HEK293 (cell line): Measurements from ENCODE around the gene TMEM170B.

Experiments
- CTCF ChIA-PET: fragments of 350-600 bp; formaldehyde crosslinking; extraction: SDS; loops from one replicate; lab custom pipeline; 2021; ENCODE audit warnings: antibody characterized with exemption; lab: Yijun Ruan, JAX
- POLR2A ChIA-PET: fragments of 300-600 bp; formaldehyde crosslinking; extraction: SDS; loops from one replicate; lab custom pipeline; 2020; ENCODE audit warnings: antibody characterized with exemption, inconsistent platforms; lab: Yijun Ruan, JAX
- H3K27ac ChIP-seq: fragments of 200-500 bp; sonication (Bioruptor generic); 2 replicates; pipeline ENCODE4 v1.5.1; 2014; ENCODE audit warnings: low read depth, low read length, control low read depth, inconsistent platforms; ENCODE audit errors: extremely low read depth
- H3K36me3 ChIP-seq, 2 experiments: fragments of 200-500 bp in 1 of 2; sonication (Bioruptor generic) in 1 of 2; 1 replicate in 1 of 2; 2 replicates in 1 of 2; pipeline ENCODE4 v1.5.1; 2014 to 2017; ENCODE audit warnings: inconsistent platforms in 2 of 2, low read length in 2 of 2; ENCODE audit not compliant: control insufficient read depth in 2 of 2, insufficient read depth in 1 of 2
- H3K4me1 ChIP-seq: fragments of 200-500 bp; sonication (Bioruptor generic); 2 replicates; pipeline ENCODE4 v1.5.1; 2014; ENCODE audit warnings: mild to moderate bottlenecking, low read length, inconsistent platforms; ENCODE audit not compliant: control insufficient read depth, insufficient read depth
- H3K4me3 ChIP-seq: 2 replicates; pipeline ENCODE4 v1.5.1; 2011; ENCODE audit warnings: low read depth, mild to moderate bottlenecking, control low read depth, low read length, moderate library complexity
- H3K9me3 ChIP-seq: fragments of 200-500 bp; sonication (Bioruptor generic); 2 replicates; pipeline ENCODE4 v1.5.1; 2014; ENCODE audit warnings: low read depth, low read length, inconsistent platforms; ENCODE audit not compliant: control insufficient read depth, insufficient read depth
- GLIS2 ChIP-seq: fragments of 450-650 bp; formaldehyde crosslinking; IDR thresholded peaks from 2 replicates; pipeline ENCODE4 v1.5.1; 2016; ENCODE audit warnings: missing biosample characterization, missing genetic modification characterization
- HOXD13 ChIP-seq: sonication (generic); formaldehyde crosslinking; IDR thresholded peaks from 2 replicates; pipeline ENCODE4 v1.8.0; 2022; ENCODE audit warnings: missing genetic modification reagents, borderline replicate concordance
- SCRT2 ChIP-seq: fragments of 450-650 bp; formaldehyde crosslinking; IDR thresholded peaks from 2 replicates; pipeline ENCODE4 v1.5.1; 2016; ENCODE audit warnings: missing biosample characterization, missing genetic modification characterization
- ZFP37 ChIP-seq: fragments of 450-650 bp; formaldehyde crosslinking; IDR thresholded peaks from 2 replicates; pipeline ENCODE4 v1.5.1; 2016; ENCODE audit warnings: missing biosample characterization, missing genetic modification characterization
- ZNF132 ChIP-seq: fragments of 450-650 bp; formaldehyde crosslinking; IDR thresholded peaks from 2 replicates; pipeline ENCODE4 v1.5.1; 2017; ENCODE audit warnings: missing biosample characterization, missing genetic modification characterization, borderline replicate concordance
- ZNF266 ChIP-seq: fragments of 450-650 bp; formaldehyde crosslinking; IDR thresholded peaks from 2 replicates; pipeline ENCODE4 v1.5.1; 2016; ENCODE audit warnings: missing biosample characterization, missing genetic modification characterization, low read depth
- ZNF335 ChIP-seq: fragments of 450-650 bp; formaldehyde crosslinking; conservative IDR thresholded peaks from 2 replicates; pipeline ENCODE4 v1.5.1; 2016; ENCODE audit warnings: missing biosample characterization, missing genetic modification characterization
- ZNF366 ChIP-seq: fragments of 450-650 bp; formaldehyde crosslinking; conservative IDR thresholded peaks from 2 replicates; pipeline ENCODE4 v1.5.1; 2016; ENCODE audit warnings: missing biosample characterization, missing genetic modification characterization
- ZNF558 ChIP-seq: fragments of 450-650 bp; formaldehyde crosslinking; IDR thresholded peaks from 2 replicates; pipeline ENCODE4 v1.5.1; 2016; ENCODE audit warnings: missing biosample characterization, missing genetic modification characterization
- ZNF561 ChIP-seq: fragments of 450-650 bp; IDR thresholded peaks from 2 replicates; pipeline ENCODE4 v1.5.1; 2018; ENCODE audit warnings: missing biosample characterization, missing genetic modification characterization, borderline replicate concordance
- ZNF610 ChIP-seq: fragments of 450-650 bp; formaldehyde crosslinking; IDR thresholded peaks from 2 replicates; pipeline ENCODE4 v1.5.1; 2016; ENCODE audit warnings: missing biosample characterization, missing genetic modification characterization, borderline replicate concordance
- ZNF629 ChIP-seq: fragments of 450-650 bp; formaldehyde crosslinking; IDR thresholded peaks from 2 replicates; pipeline ENCODE4 v1.5.1; 2017; ENCODE audit warnings: missing biosample characterization, missing genetic modification characterization
- ZNF664 ChIP-seq: fragments of 450-650 bp; formaldehyde crosslinking; IDR thresholded peaks from 2 replicates; pipeline ENCODE4 v1.5.1; 2016; ENCODE audit warnings: missing biosample characterization, missing genetic modification characterization
- ZNF747 ChIP-seq: fragments of 450-650 bp; formaldehyde crosslinking; IDR thresholded peaks from 2 replicates; pipeline ENCODE4 v1.5.1; 2016; ENCODE audit warnings: missing biosample characterization, missing genetic modification characterization
- TF ChIP-seq, protein P1 (sequence below): fragments of 450-650 bp; formaldehyde crosslinking; IDR thresholded peaks from 2 replicates; pipeline ENCODE4 v1.5.1; 2016; ENCODE audit warnings: missing biosample characterization, missing genetic modification characterization, borderline replicate concordance
- TF ChIP-seq, protein P2 (sequence below): fragments of 450-650 bp; formaldehyde crosslinking; IDR thresholded peaks from 2 replicates; pipeline ENCODE4 v1.5.1; 2016; ENCODE audit warnings: missing biosample characterization, missing genetic modification characterization
- TF ChIP-seq, protein P3 (sequence below): fragments of 450-650 bp; formaldehyde crosslinking; IDR thresholded peaks from 2 replicates; pipeline ENCODE4 v1.5.1; 2016; ENCODE audit warnings: missing biosample characterization, missing genetic modification characterization

Gene TMEM170B

DNA sequence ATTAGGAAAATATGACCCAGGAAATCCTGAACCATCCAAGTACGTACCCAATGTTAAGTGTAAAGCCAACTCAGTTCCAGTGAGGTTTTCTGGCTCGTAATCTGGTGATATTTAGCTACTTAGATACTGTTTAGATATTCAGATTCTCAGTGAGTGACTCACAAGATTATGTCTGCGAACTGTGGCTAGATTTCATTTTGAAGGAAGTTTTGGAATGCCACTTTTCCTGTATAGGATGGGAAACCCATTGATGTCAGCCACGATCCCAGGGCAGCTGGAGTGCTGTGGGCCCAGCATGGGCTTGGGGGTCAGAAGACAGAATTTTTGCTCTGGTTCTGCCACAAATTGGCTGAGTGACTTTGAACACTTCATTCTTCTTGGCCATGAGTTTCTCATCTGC is 76.3 kb downstream of the TMEM170B start:
- no peaks in the 10 kb centered on the region for H3K4me1 ChIP-seq
- H3K27ac ChIP-seq: no peak overlapping the region
- ChIA-PET POLR2A (no interaction called here), CTCF (interaction anchor here (0.6 to 1.2 kb wide), 3 partner anchors 38 to 1039 kb away, joined by 3 to 5 read pairs (median 3); no protein-coding TSS in a partner anchor)
- no peak for TF ChIP-seq ZNF366
- no peak for TF ChIP-seq ZNF266 (tag by site-specific recombination)
- no peak for TF ChIP-seq SCRT2 (tag by site-specific recombination)
- TF ChIP-seq ZNF629 (tag by site-specific recombination): no peak
- no peak for TF ChIP-seq GLIS2
- no peak for TF ChIP-seq HOXD13 (CRISPR knock-in tag)
- no peak for TF ChIP-seq ZNF664 (tag by site-specific recombination)
- TF ChIP-seq ZNF610: no peak
- no peak for TF ChIP-seq ZNF335 (tag by site-specific recombination)
- TF ChIP-seq, protein P1, sequence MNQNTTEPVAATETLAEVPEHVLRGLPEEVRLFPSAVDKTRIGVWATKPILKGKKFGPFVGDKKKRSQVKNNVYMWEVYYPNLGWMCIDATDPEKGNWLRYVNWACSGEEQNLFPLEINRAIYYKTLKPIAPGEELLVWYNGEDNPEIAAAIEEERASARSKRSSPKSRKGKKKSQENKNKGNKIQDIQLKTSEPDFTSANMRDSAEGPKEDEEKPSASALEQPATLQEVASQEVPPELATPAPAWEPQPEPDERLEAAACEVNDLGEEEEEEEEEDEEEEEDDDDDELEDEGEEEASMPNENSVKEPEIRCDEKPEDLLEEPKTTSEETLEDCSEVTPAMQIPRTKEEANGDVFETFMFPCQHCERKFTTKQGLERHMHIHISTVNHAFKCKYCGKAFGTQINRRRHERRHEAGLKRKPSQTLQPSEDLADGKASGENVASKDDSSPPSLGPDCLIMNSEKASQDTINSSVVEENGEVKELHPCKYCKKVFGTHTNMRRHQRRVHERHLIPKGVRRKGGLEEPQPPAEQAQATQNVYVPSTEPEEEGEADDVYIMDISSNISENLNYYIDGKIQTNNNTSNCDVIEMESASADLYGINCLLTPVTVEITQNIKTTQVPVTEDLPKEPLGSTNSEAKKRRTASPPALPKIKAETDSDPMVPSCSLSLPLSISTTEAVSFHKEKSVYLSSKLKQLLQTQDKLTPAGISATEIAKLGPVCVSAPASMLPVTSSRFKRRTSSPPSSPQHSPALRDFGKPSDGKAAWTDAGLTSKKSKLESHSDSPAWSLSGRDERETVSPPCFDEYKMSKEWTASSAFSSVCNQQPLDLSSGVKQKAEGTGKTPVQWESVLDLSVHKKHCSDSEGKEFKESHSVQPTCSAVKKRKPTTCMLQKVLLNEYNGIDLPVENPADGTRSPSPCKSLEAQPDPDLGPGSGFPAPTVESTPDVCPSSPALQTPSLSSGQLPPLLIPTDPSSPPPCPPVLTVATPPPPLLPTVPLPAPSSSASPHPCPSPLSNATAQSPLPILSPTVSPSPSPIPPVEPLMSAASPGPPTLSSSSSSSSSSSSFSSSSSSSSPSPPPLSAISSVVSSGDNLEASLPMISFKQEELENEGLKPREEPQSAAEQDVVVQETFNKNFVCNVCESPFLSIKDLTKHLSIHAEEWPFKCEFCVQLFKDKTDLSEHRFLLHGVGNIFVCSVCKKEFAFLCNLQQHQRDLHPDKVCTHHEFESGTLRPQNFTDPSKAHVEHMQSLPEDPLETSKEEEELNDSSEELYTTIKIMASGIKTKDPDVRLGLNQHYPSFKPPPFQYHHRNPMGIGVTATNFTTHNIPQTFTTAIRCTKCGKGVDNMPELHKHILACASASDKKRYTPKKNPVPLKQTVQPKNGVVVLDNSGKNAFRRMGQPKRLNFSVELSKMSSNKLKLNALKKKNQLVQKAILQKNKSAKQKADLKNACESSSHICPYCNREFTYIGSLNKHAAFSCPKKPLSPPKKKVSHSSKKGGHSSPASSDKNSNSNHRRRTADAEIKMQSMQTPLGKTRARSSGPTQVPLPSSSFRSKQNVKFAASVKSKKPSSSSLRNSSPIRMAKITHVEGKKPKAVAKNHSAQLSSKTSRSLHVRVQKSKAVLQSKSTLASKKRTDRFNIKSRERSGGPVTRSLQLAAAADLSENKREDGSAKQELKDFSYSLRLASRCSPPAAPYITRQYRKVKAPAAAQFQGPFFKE: no peak
- no peaks in the 10 kb centered on the region for H3K36me3 ChIP-seq
- H3K9me3 ChIP-seq: no peaks in the 10 kb centered on the region
- H3K4me3 ChIP-seq: no peak overlapping the region

DNA sequence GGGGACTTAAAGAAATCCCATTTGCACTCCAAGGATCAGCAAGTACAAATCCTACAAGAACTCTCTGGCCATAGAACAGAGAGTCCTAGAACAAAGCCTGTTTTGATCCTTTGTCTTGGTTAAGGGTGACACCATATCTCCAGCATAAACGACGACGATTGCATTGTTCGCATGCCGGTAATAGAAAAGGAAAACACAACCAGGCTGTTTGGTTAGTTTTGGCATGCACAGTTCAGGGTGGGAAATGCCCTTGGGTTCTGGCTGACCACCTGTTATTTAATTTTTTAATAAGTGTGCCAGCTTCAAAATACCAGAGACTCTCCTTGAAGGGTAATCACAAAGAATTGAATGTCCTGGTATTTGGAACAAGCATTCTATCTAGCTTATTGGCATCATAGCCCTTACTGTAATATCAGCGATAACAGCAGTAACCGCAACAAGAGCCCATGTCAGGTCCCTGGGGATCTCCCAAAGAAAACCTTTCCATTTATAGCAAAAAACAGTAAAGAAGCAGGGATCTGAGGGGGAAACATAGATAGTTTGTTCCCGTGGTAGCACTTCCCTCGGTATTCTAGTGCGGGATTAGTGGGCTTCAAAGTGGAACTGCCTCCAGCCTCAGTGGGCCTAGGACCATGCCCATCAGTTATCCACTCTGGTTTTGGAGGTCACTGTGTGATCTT is 77.1 kb downstream of the TMEM170B start:
- no peak overlapping the region for H3K4me3 ChIP-seq
- no peak overlapping the region for H3K27ac ChIP-seq
- no peak for TF ChIP-seq ZNF558 (tag by site-specific recombination)
- no peak for TF ChIP-seq ZNF747 (tag by site-specific recombination)
- TF ChIP-seq, protein P2, sequence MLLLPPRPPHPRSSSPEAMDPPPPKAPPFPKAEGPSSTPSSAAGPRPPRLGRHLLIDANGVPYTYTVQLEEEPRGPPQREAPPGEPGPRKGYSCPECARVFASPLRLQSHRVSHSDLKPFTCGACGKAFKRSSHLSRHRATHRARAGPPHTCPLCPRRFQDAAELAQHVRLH (tag by site-specific recombination): no peak
- H3K4me1 ChIP-seq: no peaks in the 10 kb centered on the region
- H3K36me3 ChIP-seq: no peaks in the 10 kb centered on the region
- CTCF ChIA-PET: interaction anchor here (0.8 to 2.2 kb wide), 3 partner anchors 17 to 40 kb away, joined by 3 to 10 read pairs (median 4); no protein-coding TSS in a partner anchor
- POLR2A ChIA-PET: no interaction called here
- no peaks in the 10 kb centered on the region for H3K9me3 ChIP-seq

DNA sequence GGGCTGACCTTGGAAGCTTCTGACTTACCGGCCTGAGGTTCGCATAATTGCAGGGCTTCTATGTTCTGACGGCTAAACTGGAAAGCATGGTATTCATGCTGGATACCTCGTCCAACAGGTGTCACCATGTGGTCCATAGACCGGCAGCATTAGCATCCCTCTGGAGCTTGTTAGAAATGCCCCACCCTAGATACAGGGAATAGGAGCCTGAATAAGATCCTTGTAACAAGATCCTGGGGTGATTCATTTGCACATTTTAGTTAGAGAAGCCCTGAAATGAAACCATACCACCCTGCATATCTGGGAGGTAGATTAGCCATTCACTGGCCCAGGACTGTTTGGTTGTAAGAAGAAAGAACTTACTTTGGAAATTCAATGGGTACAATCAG is 77.7 kb downstream of the TMEM170B start:
- 0 out of 2 replicates have a peak, but pooled peaks have one; percentile 38 for TF ChIP-seq SCRT2 (tag by site-specific recombination)
- TF ChIP-seq, protein P3, sequence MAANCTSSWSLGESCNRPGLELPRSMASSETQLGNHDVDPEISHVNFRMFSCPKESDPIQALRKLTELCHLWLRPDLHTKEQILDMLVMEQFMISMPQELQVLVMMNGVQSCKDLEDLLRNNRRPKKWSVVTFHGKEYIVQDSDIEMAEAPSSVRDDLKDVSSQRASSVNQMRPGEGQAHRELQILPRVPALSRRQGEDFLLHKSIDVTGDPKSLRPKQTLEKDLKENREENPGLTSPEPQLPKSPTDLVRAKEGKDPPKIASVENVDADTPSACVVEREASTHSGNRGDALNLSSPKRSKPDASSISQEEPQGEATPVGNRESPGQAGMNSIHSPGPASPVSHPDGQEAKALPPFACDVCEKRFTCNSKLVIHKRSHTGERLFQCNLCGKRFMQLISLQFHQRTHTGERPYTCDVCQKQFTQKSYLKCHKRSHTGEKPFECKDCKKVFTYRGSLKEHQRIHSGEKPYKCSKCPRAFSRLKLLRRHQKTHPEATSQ: no peak
- no peak for TF ChIP-seq ZNF561 (tag by site-specific recombination)
- TF ChIP-seq ZNF132 (tag by site-specific recombination): no peak
- TF ChIP-seq ZFP37 (tag by site-specific recombination): peak; percentile 96
- H3K9me3 ChIP-seq: no peaks in the 10 kb centered on the region
- ChIA-PET CTCF (interaction anchor here (0.5 to 2.2 kb wide), 5 partner anchors 14 to 1274 kb away, joined by 3 to 10 read pairs (median 4); no protein-coding TSS in a partner anchor), POLR2A (no interaction called here)
- no peak overlapping the region for H3K4me3 ChIP-seq
- no peaks in the 10 kb centered on the region for H3K36me3 ChIP-seq
- no peak overlapping the region for H3K27ac ChIP-seq
- no peaks in the 10 kb centered on the region for H3K4me1 ChIP-seq
